Activated naive CD4-positive, alpha-beta T cell treated with anti-CD3 and anti-CD28 coated beads, Interleukin-2, amount 50 U/mL, for 16 hours (primary cell): ENCODE data around the gene DAGLA.

ENCODE experiments used
- DNase-seq: peaks from one replicate; pipeline ENCODE4 v3.0.0-alpha.2; 2020

The DAGLA gene

DNA sequence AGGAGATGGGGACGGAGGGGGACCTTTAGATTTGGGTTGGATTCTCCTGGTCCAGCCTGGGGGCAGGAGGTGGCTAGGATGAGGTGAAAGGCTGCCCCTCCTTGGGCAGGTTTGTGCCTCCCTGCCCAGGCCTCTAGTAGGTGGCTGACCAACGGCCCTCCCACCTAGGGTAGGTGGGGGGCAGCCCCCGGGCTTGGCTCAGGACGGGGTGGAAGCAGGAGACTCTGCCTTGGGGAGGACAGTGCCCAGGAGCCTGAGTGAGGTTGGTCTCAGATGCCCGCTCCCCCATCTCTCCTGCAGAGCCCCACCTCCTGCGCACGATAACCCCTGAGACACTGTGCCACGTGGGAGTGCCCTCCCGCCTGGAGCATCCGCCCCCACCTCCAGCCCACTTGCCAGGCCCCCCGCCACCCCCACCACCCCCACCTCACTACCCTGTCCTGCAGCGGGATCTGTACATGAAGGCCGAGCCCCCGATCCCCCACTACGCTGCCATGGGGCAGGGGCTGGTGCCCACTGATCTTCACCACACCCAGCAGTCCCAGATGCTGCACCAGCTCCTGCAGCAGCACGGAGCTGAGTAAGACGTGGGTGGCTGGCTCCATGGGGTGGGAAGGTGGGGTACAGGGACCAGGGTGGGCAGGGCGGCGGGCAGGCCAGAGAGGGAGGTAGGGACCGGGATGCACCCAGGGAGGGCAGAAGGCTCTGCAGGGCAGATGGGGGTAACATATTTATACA, 89.9 kb downstream of the DAGLA start:
- no peak for DNase-seq

DNA sequence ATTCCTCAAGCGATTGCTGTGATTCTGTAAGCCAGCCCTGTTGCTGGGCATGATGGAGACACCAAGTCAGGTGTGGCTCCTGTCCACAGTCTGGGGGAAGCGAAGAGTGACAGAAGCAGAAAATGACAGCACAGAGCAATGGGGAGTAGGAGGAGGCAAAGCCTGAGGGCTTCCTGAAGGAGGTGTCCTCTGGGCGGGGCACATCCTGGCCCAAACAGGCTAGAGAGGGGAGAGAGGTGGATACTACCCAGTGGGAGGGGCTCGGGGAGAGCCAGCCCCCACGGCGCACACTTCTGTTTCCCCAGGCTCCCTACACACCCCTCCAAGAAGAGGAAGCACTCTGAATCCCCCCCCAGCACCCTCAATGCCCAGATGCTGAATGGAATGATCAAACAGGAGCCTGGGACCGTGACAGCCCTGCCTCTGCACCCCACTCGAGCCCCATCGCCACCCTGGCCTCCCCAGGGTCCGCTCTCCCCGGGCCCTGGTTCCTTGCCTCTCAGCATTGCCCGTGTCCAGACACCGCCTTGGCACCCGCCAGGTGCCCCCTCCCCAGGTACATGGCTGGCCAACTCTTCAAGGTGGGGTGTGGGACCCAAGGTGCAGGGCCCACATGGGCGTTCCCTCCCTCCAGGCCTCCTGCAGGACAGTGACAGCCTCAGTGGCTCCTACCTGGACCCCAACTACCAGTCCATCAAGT, 91.2 kb downstream of the DAGLA start:
- no peak for DNase-seq

DNA sequence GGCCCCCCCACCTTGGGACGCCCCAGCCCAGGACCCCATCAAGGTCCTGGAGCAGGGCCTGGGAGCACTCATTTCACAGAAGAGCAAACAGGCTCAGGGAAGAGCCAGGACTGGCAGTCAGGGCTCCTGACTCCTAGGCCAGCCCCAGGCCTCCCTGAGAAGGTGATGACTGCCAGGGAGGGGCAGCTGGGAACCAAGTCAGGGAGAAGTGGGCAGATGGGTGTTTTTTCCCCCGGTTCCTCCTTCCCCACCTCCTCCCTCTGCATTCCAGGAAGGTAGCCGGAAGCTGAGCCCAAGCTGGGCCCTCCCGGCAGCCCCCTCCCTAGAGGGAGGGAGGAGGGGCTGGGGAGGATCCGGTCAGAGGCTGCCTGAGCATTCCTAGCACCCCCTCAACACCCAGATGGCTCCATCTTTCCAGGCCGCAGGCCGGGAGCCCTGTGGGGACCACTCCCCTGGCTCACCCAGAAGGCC, 91.8 kb downstream of the DAGLA start:
- DNase-seq = no peak

DNA sequence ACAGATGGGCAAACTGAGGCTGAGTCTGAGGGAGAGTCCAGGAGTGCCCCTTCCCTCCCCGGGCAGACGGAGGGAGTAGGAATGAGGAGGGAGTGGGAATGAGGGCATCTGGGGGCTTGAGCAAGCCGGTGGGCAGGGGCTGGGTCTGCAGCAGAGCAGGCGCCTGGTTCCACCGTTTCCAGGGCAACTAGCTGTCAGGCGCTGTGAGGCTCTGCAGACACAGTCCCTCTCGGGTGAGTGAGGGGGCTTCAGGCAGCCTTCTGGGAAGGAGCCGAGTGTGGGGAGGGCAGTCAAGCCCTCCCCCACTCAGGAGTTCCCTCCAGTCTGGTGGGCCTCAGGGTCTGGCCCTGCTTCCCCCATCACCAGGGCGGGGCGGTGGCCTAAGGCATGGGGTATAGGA, 93.2 kb downstream of the DAGLA start:
- DNase-seq = no peak

DNA sequence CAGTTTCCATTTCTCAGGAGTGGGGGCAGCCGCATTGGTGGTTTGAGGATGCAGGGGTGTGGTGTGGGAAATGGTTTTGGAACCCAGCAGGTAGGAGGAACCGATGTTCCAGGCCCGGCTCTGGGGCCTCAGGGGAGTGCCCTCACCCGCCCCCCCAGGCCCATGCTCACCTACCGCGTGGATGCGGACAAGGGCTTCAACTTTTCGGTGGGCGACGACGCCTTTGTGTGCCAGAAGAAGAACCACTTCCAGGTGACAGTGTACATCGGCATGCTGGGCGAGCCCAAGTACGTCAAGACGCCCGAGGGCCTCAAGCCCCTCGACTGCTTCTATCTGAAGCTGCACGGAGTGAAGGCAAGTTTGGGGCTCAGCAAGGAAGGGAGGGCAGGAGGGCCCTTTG, 93.6 kb downstream of the DAGLA start:
- no peak for DNase-seq

DNA sequence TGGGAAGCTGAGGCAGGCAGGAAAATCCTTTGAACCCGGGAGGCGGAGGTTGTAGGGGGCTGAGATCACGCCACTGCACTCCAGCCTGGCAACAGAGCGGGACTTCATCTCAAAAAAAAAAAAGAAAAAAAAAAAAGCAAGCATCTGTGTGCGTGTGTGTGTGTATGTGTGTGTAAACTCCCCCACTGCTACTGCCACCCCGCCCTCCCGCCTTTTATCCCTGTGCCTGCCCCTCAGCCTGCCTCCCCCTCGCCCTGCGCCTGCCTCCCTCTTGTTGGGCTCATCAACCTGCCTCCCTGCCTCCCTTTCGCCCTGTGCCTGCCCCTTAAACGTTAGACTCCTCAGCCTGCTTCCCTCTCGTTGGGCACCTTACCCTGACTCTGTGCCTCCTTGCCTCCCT, 94.2 kb downstream of the DAGLA start:
- no peak for DNase-seq

DNA sequence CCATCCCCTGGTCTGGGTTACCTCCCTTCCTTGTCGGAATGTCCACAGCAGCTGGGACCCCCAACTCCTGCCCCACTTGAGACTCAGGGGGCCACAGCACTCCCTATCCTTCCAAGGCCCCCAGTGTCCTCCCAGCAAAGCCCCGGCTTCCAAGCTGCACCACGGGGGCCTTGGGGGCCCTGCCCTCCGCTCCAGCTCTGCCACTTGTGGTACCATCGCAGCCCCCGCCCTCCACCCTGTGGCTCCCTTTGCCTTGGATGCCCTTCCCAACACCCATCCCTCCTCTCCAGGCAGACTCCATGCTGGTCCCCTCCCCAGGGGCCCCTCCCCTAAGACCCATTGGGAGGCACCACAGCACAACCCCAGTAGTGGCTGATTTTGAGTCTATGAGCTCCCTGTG, 94.9 kb downstream of the DAGLA start:
- no peak for DNase-seq

DNA sequence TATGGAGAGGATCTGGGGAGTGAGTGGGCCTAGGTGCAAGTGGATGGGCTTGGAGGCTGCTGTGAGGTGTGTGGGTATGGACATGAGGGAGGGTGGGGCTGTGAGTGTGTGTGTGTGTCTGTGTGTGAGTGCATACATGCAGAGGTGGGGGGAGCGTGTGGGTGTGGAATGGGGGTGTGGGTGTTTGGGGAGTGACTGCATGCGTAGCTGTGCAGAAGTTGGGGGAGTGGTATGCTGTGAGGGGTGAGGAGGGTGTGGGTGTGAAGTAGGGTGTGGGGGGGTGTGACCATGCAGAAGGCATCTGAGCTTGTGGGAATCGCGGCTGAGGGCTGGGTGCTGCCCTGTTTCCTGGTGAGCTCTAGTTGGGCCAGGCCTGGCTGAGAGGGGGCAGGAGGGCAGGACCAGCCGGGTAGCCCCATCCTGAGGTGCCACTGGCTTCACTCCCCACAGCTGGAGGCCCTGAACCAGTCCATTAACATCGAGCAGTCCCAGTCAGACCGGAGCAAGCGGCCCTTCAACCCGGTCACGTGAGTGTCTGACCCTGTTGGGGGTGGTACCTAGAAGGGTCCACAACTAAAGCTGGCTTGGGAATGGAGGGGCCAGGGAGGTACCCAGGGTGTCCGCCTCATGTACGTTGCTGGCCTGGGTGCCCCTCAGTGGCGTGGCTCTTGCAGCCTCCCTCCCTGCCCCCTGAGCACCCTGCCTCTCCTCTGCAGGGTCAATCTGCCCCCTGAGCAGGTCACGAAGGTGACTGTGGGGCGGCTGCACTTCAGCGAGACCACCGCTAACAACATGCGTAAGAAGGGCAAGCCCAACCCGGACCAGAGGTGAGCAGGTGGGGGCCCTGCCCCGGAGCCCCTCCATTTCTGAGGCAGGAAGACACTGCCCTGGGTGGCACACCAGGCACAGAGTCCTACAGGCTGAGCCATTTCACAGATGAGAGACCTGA, 95.7 kb downstream of the DAGLA start:
- no peak for DNase-seq

DNA sequence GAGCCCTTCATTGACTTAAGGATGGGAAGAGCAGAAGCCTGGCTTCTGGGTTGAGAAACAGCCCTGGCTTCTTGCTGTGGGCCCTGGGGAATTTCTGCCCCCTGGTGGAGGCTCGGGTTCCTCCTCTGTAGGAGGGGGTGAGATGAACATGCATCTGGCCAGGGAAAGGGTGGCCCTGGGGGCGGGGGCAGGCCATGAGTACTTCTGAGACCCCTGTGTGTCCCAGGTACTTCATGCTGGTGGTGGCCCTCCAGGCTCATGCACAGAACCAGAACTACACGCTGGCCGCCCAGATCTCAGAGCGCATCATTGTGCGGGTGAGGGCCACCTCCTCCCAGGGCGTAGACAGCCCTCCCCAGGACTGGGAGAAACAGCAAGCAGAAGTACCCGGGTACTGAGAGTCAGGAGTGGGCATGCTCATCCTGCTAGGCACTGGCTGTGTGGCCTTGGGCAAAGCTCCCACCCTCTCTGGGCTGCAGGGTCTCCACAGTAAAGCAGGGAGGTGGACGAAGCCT, 96.4 kb downstream of the DAGLA start:
- peak; percentile 63 for DNase-seq

DNA sequence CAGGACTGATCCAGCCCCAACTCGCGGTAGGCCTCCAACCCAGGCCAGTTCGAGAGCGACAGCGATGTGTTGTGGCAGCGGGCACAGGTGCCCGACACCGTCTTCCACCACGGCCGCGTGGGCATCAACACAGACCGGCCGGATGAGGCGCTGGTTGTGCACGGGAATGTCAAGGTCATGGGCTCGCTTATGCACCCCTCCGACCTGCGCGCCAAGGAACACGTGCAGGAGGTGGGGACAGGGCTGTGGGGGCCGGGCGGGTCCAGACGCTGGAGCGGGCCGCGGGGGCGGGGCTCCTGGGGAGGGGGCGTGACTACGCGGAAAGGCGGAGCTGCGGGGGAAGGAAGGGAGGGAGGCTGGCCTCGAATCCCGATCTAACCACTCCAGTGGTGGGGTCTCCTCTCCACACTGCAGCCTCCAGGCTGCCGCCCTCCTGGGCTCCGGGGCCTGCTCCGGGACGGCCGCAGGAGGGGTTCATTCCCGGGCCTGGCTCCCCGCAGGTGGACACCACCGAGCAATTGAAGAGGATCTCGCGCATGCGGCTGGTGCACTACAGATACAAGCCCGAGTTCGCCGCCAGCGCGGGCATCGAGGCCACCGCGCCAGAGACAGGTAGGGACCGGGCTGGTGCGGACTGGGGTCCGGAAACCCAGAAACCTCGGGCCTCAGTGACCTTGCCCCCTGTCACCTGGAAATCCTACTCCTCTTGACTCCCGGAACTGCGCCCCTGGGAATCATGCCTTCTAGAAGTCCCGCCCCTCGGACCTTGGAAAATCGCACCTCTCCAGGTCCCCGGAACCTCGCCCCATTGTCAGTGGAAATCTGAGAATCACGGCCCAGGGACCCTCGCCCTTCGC, 97.3 kb downstream of the DAGLA start:
- DNase-seq = peak; percentile 66

DNA sequence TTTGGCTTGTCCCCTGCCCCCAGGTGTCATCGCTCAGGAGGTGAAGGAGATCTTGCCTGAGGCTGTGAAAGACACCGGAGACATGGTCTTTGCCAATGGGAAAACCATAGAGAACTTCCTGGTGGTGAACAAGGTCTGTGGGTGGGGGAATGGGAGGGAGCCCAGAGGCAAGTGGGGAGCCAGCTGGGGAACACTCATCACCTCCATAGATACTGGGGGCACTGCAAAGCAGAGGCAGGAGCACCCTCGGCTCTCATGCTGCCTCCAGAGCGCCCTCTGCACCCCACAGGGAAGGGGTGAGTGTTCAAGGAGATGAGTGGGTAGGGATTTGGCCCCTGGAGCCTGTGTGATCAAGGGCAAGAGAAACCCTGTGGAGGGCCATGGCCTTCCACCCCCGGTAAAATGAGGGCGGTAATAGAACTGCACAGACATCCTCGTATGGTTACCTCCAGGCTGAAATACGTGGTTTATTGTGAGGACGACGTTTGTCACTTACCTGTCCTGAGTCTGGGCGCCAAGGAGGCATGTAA, 98.2 kb downstream of the DAGLA start:
- DNase-seq = no peak

DNA sequence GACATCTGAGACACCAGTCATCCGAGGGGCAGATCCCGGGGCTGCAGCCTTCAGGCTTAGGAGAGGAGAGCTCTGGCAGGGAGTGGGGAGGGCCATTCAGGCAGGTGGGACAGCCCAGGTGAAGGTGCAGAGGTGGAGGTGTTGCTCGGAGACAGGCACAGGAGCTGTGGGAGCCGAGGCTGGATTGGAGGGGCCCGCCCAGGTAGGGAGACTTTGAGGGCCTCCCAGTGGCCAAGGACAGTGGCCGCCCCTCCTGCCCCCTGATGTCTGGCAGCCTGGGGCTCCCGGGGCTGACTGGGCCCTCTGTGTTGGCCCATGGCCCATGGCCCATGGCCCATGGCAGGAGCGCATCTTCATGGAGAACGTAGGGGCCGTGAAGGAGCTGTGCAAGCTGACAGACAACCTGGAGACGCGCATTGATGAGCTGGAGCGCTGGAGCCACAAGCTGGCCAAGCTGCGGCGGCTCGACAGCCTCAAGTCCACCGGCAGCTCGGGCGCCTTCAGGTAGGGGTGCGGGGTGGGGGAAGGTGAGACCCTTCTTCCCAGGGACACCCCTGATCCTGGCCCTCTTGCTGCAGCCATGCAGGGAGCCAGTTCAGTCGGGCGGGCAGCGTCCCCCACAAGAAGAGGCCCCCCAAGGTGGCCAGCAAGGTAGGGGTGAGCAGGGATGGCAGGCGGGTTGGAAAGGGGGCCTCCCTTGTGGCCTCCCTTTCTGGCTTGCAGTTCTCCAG, 98.9 kb downstream of the DAGLA start:
- no peak for DNase-seq

DNA sequence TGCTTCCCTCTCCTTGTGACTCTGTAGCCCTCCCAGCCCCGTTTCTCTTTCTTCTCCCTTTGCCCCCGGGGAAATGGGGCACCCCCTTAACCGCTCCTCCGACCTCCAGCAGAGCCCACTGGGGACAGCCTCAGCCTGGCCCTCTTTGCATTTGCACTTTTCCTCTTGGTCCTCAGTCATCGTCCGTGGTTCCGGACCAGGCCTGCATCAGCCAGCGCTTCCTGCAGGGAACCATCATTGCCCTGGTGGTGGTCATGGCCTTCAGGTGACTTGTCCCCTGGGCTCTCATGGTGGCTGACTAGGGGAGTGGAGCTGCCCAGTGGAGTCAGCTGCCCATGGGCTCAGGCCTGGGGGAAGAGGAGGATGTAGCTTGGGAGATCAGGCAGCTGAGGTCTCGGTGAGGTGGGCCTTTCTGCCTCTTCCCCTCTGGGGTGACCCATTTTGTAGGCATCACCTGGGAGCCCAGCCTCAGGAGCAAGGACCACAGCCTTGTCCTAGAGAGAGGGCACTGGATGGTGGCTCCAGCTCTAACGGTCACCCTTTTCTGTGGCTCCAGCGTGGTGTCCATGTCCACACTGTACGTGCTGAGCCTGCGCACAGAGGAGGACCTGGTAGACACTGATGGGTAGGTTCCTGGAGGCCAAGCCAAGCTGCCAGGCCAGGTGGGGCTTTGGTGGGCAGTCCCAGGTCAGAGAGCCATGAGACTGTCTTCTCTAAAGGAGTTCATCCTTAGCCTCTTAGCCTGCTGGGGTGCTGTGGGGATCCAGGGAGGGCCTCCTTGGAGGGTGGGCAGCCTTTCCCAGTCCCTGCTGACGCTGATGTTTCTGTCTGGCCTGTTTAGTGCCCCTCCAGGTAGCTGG, 99.7 kb downstream of the DAGLA start:
- no peak for DNase-seq

DNA sequence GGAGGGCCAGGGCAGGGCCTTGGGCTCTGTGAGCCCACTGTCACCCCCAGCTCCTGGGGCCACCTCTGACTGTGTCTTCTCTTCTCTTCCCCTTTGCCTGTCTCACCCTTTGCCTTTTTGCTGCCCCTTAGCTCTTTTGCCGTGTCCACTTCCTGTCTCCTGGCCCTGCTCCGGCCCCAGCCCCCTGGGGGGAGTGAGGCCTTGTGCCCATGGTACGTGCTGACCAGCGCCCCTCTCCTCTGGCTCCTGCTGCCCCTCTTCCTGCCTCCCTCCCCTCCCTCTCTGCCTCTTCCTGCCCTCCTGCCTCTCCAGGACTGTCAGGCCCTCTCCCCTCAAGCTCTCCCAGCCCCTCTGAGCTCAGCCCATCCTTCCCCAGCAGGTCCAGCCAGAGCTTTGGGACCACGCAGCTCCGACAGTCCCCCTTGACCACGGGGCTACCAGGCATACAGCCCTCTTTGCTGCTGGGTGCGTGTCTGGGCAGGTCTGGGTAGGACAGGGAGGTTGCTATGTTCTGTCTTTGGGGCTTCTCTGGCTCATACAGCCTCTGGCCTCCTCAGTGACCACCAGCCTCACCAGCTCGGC, 100.5 kb downstream of the DAGLA start:
- no peak for DNase-seq

DNA sequence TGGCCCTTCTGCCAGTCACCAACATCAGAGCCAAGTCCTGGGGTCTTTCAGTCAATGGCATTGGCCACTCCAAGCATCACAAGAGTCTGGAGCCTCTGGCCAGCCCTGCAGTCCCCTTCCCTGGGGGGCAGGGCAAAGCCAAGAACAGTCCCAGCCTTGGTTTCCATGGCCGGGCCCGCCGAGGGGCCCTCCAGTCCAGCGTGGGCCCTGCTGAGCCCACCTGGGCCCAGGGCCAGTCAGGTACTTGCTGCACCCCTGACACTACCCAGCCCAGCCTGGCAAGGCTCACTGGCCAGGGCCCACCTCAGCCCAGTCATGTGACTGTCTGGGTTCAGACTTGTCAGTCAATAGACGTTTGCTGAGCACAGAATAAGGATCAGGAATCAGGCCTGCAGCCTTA, 101.4 kb downstream of the DAGLA start:
- no peak for DNase-seq

DNA sequence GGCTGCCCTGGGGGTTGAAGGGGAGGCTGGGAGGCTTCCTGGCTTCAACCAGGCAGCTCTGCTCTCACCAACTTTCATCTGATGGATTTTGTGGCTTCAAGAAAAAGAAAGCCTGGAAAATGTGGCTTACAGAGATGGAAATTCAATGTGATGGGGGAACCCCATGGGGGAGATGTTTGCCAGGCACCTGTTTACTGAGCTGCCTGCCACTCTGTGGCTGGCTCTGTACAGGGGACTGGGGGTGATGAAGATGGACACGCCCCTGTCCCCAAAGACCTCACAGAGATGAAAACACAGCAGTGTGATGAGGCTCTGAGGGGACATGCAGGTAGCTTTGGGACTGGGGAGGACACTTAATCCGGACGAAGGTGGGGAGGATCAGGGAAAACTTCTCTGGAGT, 102.1 kb downstream of the DAGLA start:
- no peak for DNase-seq

DNA sequence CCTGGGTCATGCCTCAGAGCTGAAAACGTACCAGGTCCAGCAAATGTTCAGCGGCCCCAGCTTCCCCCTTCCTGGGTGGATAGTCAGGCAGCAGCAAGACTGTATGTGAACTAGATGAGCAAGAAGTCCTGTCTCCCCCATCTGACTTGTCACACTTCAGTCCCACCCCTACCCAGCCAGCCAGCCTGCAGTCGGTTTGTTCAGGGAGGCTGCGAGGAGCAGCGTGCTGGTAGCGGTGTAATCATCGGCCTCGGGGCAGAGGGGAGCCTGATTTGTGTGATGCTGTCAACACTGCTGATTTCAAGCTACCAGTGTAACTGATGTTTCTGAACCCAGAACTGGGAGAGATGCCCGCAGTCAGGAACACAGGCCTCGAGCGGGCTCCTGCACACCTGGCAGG, 102.7 kb downstream of the DAGLA start:
- DNase-seq = no peak

DNA sequence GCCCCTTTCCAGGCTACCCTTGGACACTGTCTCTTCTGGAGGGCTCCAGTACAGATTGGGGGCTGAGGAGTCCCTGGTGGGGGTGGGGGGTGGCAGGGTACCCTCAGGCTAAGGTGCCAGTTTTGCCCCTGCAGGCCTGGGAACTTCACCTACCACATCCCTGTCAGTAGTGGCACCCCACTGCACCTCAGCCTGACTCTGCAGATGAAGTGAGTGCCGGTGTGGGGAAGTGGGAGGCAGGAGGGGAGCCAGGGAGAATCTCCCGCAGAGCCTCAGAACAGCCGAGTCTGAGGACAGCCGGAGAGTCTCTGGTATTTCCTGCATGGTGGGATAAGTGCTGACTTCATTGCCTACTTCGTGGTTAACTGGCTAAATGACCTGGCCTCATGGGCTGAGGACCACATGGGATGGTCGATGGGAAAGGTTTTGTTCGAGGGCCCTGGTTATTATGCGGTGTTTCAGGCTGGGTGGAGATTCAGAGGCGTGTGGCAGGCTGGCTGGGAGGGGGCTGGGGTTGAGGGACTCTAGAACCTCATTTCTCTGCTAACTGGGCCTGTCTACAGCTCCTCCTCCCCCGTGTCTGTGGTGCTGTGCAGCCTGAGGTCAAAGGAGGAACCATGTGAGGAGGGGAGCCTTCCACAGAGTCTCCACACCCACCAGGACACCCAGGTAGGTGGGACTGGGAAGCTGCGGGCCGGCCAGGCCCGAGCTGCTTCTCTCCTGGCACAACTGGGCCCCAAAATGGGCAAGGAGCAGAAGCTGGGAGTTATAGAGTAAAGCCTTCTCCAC, 103.7 kb downstream of the DAGLA start:
- DNase-seq = no peak

DNA sequence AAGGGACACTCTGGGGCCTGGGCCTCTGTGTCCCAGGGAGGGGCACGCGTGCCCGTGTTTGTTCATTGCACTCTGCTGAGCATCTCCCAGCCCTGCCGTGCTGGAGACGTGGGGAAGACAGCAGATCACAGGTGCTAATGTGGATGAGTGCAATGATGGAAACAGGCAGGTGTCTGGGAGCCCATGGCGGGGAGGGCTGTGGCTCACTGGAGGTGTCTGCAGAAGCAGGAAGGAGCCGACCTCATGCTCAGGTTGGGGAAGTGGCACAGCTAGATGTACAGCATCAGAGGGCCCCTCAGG, 104.3 kb downstream of the DAGLA start:
- no peak for DNase-seq
